Natural killer cell (primary cell): Measurements from ENCODE around the gene PPP1R14C. TPM values are rescaled to one million over a fixed set of nuclear protein-coding genes. Genes with fewer than 3 reads are reported as not detected.

Source experiments
- ATAC-seq, 3 donors: fragments of 150-1000 bp in 2 of 3; fragments of 200-7000 bp in 1 of 3; cut with Tn5 transposase; 1 replicate in 1 of 3; 2 replicates in 2 of 3; pipeline ENCODE4 v1.10.0; 2021; ENCODE audit warnings: mild to moderate bottlenecking in 2 of 3, moderate library complexity in 2 of 3
- DNase-seq, 2 donors: peaks; one replicate each; pipeline versions ENCODE4 v3.0.0 to v3.0.0-alpha.2; 2013 to 2021; ENCODE audit warnings: mixed read lengths in 1 of 2
- H3K27ac ChIP-seq: one replicate; pipeline ENCODE4 v1.5.1; 2013; ENCODE audit warnings: mild to moderate bottlenecking, low read length
- H3K27me3 ChIP-seq: one replicate; pipeline ENCODE4 v1.6.1; 2013; ENCODE audit warnings: low read length; ENCODE audit not compliant: control insufficient read depth, insufficient read depth
- H3K36me3 ChIP-seq: one replicate; pipeline ENCODE4 v1.6.1; 2013; ENCODE audit warnings: low read length; ENCODE audit not compliant: control insufficient read depth, insufficient read depth
- H3K4me1 ChIP-seq: one replicate; pipeline ENCODE4 v1.6.1; 2013; ENCODE audit warnings: low read length; ENCODE audit not compliant: control insufficient read depth, insufficient read depth
- H3K4me3 ChIP-seq: one replicate; pipeline ENCODE4 v1.5.1; 2013; ENCODE audit warnings: low read length
- H3K9me3 ChIP-seq: one replicate; pipeline ENCODE4 v1.6.1; 2013; ENCODE audit warnings: low read length; ENCODE audit not compliant: control insufficient read depth, insufficient read depth
- H3K27ac Mint-ChIP-seq, 2 donors: one replicate each; pipeline ENCODE4 v1.8.0; 2022; ENCODE audit warnings: mild to moderate bottlenecking in 2 of 2, mixed read lengths in 2 of 2, moderate library complexity in 1 of 2
- H3K27me3 Mint-ChIP-seq, 2 donors: one replicate each; pipeline ENCODE4 v1.8.0; 2022; ENCODE audit warnings: low read depth in 2 of 2, mixed read lengths in 2 of 2
- H3K36me3 Mint-ChIP-seq: one replicate; pipeline ENCODE4 v1.8.0; 2022; ENCODE audit warnings: mixed read lengths
- H3K4me1 Mint-ChIP-seq, 2 donors: one replicate each; pipeline ENCODE4 v1.8.0; 2022; ENCODE audit warnings: mixed read lengths in 2 of 2
- H3K4me3 Mint-ChIP-seq: one replicate; pipeline ENCODE4 v1.8.0; 2022; ENCODE audit warnings: mild to moderate bottlenecking, moderate library complexity, mixed read lengths
- H3K9me3 Mint-ChIP-seq, 2 donors: one replicate each; pipeline ENCODE4 v1.8.0; 2022; ENCODE audit warnings: mixed read lengths in 2 of 2
- CTCF ChIP-seq: fragments of 200-600 bp; IDR thresholded peaks from one replicate; pipeline ENCODE4 v1.8.0; 2022; ENCODE audit warnings: antibody characterized with exemption
- WGBS: methylation state at CpG from one replicate; pipeline ENCODE4 v1.1.7; 2013; ENCODE audit warnings: missing lambda C conversion rate; ENCODE audit not compliant: insufficient coverage; 5-methylcytosine and 5-hydroxymethylcytosine counted together
- intact Hi-C: fragments of 100-400 bp; cut with micrococcal nuclease; formaldehyde crosslinking; loops from one replicate; pipeline ENCODE4 v1.14.2; 2022
- total RNA-seq, 4 donors: library from RNA; stranded (reverse); fragments of 120-200 nt in 1 of 4; gene quantifications; one replicate each; pipeline versions ENCODE4 v1.2.3 to v1.2.4, GENCODE V29; 2013 to 2022

The PPP1R14C gene
- total RNA-seq, 3 donors from 2014 or later (not counting 1 experiment from before 2014, with no cell fraction given) = not detected

- Histone ChIP-seq H3K27me3 (peaks cover 35% of the 10 kb centered on the region), H3K9me3 (peaks cover 4% of the 10 kb centered on the region), H3K4me1 (peaks cover 18% of the 10 kb centered on the region), H3K4me3 (no peak overlapping the region), H3K27ac (no peak overlapping the region), H3K36me3 (no peaks in the 10 kb centered on the region)
- no peak for DNase-seq
- no peak overlapping the region for H3K4me3 Mint-ChIP-seq
- WGBS = 82% methylated on average over 2 of the region's 2 CpGs
- peaks cover 11 to 12% of the 10 kb centered on the region in 2 donors for H3K4me1 Mint-ChIP-seq
- H3K27me3 Mint-ChIP-seq = peaks cover 20 to 67% of the 10 kb centered on the region in 2 donors
- H3K36me3 Mint-ChIP-seq = no peaks in the 10 kb centered on the region
- no peak for ATAC-seq
- H3K9me3 Mint-ChIP-seq = no peaks in the 10 kb centered on the region
- no peak overlapping the region for H3K27ac Mint-ChIP-seq
- intact Hi-C loops = no loop called here
- TF ChIP-seq CTCF = no peak
Measured at GRCh38 chr6:150272976-150273315, 130.1 kb downstream of the PPP1R14C start.

GRCh38 chr6:150273457-150274309 lies 130.8 kb downstream of the PPP1R14C start:
- Mint-ChIP-seq H3K9me3 (no peaks in the 10 kb centered on the region), H3K27ac (no peak overlapping the region), H3K4me3 (no peak overlapping the region), H3K4me1 (peaks cover 11 to 12% of the 10 kb centered on the region in 2 donors), H3K27me3 (peaks cover 21 to 63% of the 10 kb centered on the region in 2 donors), H3K36me3 (no peaks in the 10 kb centered on the region)
- no peak for TF ChIP-seq CTCF
- H3K36me3 ChIP-seq = no peaks in the 10 kb centered on the region
- H3K9me3 ChIP-seq = peaks cover 4% of the 10 kb centered on the region
- peaks cover 38% of the 10 kb centered on the region for H3K27me3 ChIP-seq
- no peak overlapping the region for H3K4me3 ChIP-seq
- intact Hi-C loops = no loop called here
- 66% methylated on average over 13 of the region's 15 CpGs for WGBS
- H3K27ac ChIP-seq = no peak overlapping the region
- peaks cover 18% of the 10 kb centered on the region for H3K4me1 ChIP-seq
- DNase-seq (no peak), ATAC-seq (peak in 1 of 3 donors; percentile 60)

GRCh38 chr6:150275489-150275888 lies 132.6 kb downstream of the PPP1R14C start:
- Histone ChIP-seq H3K4me3 (no peak overlapping the region), H3K27me3 (peaks cover 44% of the 10 kb centered on the region), H3K36me3 (no peaks in the 10 kb centered on the region), H3K4me1 (peaks cover 18% of the 10 kb centered on the region), H3K27ac (no peak overlapping the region), H3K9me3 (no peaks in the 10 kb centered on the region)
- Mint-ChIP-seq H3K4me1 (peaks cover 11 to 12% of the 10 kb centered on the region in 2 donors), H3K9me3 (no peaks in the 10 kb centered on the region), H3K27me3 (peaks cover 23 to 64% of the 10 kb centered on the region in 2 donors), H3K36me3 (no peaks in the 10 kb centered on the region), H3K27ac (no peak overlapping the region), H3K4me3 (no peak overlapping the region)
- ATAC-seq (no peak), DNase-seq (no peak)
- TF ChIP-seq CTCF = no peak
- intact Hi-C loops = no loop called here
- 85% methylated on average over 5 of the region's 6 CpGs for WGBS
